Stomach (tissue), 4 donors: Measurements from ENCODE around the gene SH3BGR.

Experiments used
- EP300 ChIP-seq: sonication (generic); formaldehyde crosslinking; IDR thresholded peaks from one replicate; pipeline ENCODE4 v1.6.1; 2017; ENCODE audit warnings: antibody characterized with exemption
- POLR2A ChIP-seq, 4 donors: fragments of 450-650 bp; IDR thresholded peaks; one replicate each; pipeline ENCODE4 v1.6.1; 2016; ENCODE audit warnings: antibody characterized with exemption in 4 of 4, control low read depth in 2 of 4, mild to moderate bottlenecking in 1 of 4, moderate library complexity in 1 of 4
- POLR2AphosphoS5 ChIP-seq, 3 donors: sonication (generic); formaldehyde crosslinking; IDR thresholded peaks; one replicate each; pipeline ENCODE4 v1.6.1; 2016; ENCODE audit warnings: antibody characterized with exemption in 3 of 3
- TF ChIP-seq, protein P1 (sequence below), 7 experiments: fragments of 450-650 bp in 4 of 7; fragments of 200-600 bp in 3 of 7; sonication (generic) in 3 of 7; IDR thresholded peaks; one replicate each; pipeline ENCODE4 v1.5.1; 2016 to 2019; ENCODE audit warnings: antibody characterized with exemption in 7 of 7, control low read depth in 2 of 7, mild to moderate bottlenecking in 1 of 7

DNA sequence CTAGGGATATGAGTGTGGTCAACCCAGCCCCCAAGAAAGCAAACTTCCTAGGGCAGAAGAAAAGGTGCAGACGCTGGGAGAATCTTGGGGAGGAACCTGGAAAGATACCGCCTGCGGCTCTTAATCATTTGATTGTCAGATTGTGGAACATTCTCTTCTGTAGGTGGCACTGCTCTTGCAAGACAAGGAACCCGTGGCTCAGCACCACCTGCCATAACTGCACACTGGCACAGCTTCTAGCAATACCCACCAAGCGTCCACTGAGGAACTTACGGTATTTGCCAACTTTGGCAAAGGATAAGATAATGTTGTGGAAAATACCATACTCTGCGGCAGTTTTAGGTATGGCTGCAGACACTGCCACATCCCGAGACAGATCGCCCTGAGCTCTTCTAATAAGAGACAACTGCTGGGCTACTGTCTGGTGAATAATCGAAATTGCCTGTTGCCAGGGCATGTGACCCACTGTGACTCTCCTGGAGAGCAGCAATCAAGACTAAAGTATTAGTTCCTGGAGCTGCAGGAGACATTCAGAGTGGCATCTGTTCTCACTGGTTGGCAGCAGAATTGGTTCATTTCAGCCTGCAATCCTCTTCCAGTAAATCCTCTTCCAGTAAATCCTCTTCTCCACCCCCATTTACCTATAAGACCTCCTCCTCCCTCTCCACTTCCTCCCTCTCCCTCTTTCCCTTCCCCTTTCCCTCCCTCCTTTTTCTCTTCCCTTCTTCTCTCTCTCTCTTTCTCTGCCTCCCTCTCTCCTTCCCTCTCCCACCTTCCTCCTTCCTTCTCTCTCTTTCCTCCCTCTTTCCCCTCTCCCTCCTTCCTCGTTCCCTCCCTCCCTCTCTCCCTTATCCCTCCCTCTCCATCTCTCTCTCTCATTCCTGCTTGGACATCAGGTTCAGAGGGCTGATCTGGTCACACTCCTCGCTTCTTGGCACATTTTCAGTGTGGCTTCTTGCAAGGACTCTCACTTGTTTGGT, 111.3 kb downstream of the SH3BGR start:
- TF ChIP-seq, protein P1, sequence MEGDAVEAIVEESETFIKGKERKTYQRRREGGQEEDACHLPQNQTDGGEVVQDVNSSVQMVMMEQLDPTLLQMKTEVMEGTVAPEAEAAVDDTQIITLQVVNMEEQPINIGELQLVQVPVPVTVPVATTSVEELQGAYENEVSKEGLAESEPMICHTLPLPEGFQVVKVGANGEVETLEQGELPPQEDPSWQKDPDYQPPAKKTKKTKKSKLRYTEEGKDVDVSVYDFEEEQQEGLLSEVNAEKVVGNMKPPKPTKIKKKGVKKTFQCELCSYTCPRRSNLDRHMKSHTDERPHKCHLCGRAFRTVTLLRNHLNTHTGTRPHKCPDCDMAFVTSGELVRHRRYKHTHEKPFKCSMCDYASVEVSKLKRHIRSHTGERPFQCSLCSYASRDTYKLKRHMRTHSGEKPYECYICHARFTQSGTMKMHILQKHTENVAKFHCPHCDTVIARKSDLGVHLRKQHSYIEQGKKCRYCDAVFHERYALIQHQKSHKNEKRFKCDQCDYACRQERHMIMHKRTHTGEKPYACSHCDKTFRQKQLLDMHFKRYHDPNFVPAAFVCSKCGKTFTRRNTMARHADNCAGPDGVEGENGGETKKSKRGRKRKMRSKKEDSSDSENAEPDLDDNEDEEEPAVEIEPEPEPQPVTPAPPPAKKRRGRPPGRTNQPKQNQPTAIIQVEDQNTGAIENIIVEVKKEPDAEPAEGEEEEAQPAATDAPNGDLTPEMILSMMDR (IDR thresholded peaks at IDR 0.05): no peak
- TF ChIP-seq POLR2A (IDR thresholded peaks at IDR 0.05): no peak
- TF ChIP-seq POLR2AphosphoS5 (IDR thresholded peaks at IDR 0.05): no peak
- TF ChIP-seq EP300: no peak
